Body of pancreas (tissue), 4 donors: ENCODE data around the gene NIBAN1.

Experiments used
- POLR2A ChIP-seq, 3 donors: fragments of 450-650 bp; IDR thresholded peaks; one replicate each; pipeline ENCODE4 v1.6.1; 2016; ENCODE audit warnings: antibody characterized with exemption in 3 of 3, mild to moderate bottlenecking in 2 of 3
- TF ChIP-seq, protein P1 (sequence below), 7 experiments: fragments of 450-650 bp in 4 of 7; fragments of 200-600 bp in 3 of 7; sonication (generic) in 3 of 7; IDR thresholded peaks; one replicate each; pipeline ENCODE4 v1.5.1; 2016 to 2019; ENCODE audit warnings: antibody characterized with exemption in 7 of 7

DNA sequence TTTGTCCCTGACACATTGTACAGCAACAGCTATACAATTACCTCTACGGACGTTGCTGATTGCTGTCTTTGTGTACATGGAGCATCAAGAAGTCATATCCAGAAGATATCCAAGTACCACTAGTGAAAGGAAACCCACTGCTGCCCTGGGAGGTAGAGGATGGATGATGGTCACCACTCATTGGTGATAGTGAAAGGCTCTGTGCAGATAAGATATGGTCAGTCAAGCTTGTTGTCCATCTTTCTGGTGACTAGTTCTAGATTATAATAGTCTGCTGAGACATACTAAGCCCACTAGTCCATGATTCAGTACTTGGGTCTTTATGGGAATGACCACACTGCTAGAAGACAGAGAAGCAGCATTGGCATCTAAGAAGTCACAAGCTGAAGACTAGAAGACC lies 30.3 kb downstream of the NIBAN1 start:
- TF ChIP-seq, protein P1, sequence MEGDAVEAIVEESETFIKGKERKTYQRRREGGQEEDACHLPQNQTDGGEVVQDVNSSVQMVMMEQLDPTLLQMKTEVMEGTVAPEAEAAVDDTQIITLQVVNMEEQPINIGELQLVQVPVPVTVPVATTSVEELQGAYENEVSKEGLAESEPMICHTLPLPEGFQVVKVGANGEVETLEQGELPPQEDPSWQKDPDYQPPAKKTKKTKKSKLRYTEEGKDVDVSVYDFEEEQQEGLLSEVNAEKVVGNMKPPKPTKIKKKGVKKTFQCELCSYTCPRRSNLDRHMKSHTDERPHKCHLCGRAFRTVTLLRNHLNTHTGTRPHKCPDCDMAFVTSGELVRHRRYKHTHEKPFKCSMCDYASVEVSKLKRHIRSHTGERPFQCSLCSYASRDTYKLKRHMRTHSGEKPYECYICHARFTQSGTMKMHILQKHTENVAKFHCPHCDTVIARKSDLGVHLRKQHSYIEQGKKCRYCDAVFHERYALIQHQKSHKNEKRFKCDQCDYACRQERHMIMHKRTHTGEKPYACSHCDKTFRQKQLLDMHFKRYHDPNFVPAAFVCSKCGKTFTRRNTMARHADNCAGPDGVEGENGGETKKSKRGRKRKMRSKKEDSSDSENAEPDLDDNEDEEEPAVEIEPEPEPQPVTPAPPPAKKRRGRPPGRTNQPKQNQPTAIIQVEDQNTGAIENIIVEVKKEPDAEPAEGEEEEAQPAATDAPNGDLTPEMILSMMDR (IDR thresholded peaks at IDR 0.05), result no peak
- no peak for TF ChIP-seq POLR2A (IDR thresholded peaks at IDR 0.05)
